SK-N-MC (cell line): ENCODE data around the gene ZNF19.

Source experiments
- DNase-seq: peaks from one replicate; pipeline ENCODE4 v3.0.0-alpha.2; 2011; ENCODE audit warnings: low read depth, low spot score
- H3K27ac ChIP-seq: fragments of 200-600 bp; sonication (generic); 2 replicates; pipeline ENCODE4 v1.5.1; 2016; ENCODE audit warnings: mixed run types
- H3K36me3 ChIP-seq: fragments of 200-600 bp; sonication (generic); 2 replicates; pipeline ENCODE4 v1.6.1; 2017; ENCODE audit warnings: antibody characterized with exemption, low read length, mixed read lengths; ENCODE audit not compliant: insufficient read depth
- H3K4me3 ChIP-seq: fragments of 200-600 bp; sonication (generic); 2 replicates; pipeline ENCODE4 v1.5.1; 2016
- H3K9ac ChIP-seq: fragments of 200-600 bp; sonication (generic); 2 replicates; pipeline ENCODE4 v1.8.0; 2017; ENCODE audit warnings: mixed run types, mixed read lengths; ENCODE audit not compliant: insufficient read length
- H3K9me3 ChIP-seq: fragments of 200-600 bp; sonication (generic); 2 replicates; pipeline ENCODE4 v1.6.1; 2017; ENCODE audit warnings: low read depth, mild to moderate bottlenecking, antibody characterized with exemption, low read length, moderate library complexity, mixed read lengths
- EZH2 ChIP-seq: fragments of 200-600 bp; sonication (generic); IDR thresholded peaks from one replicate; pipeline ENCODE4 v1.6.1; 2017; ENCODE audit warnings: antibody characterized with exemption
- FOXP2 ChIP-seq: optimal IDR thresholded peaks from 2 replicates; pipeline ENCODE3; 2011; ENCODE audit warnings: mild to moderate bottlenecking, moderate library complexity; ENCODE audit not compliant: insufficient read depth; ENCODE audit errors: extremely low read length, control extremely low read depth
- POLR2AphosphoS5 ChIP-seq: IDR thresholded peaks from 2 replicates; pipeline ENCODE4 v1.6.1; 2012; ENCODE audit warnings: mild to moderate bottlenecking, low read depth, low read length, borderline replicate concordance

ZNF19 gene

DNA sequence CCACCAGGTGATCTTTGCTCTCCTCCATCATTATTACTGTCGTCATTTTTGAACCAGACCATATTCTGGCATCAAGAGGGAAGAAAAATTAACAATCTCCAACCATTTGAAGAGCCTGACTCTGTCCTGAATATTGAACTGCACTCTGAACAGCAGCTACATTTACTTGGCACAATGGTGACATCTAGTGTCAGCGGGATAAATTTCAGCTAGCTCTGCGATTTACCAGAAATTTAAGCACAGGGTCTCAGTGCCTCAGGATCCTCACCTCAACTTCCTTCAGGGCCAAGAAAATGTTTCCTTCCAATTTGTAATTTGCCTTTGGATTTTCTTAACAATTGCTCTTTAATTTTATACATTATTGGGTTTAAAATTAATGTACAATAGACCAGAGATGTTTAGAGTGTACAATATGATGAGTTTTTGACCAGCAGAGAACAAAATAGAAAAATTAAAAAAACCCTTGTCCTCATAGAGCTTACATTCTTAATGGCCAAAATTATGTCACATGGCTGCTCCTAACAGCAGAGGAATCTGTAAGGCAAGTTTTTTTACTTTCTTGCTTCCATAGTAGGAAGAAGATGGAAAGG is 10.7 kb upstream of the ZNF19 start:
- peak; percentile 1 for DNase-seq
- Histone ChIP-seq H3K36me3 (no peaks in the 10 kb centered on the region), H3K27ac (no peak overlapping the region), H3K4me3 (no peak overlapping the region), H3K9me3 (no peaks in the 10 kb centered on the region), H3K9ac (no peak overlapping the region)
- no peak for TF ChIP-seq FOXP2
- TF ChIP-seq EZH2, result no peak
- no peak for TF ChIP-seq POLR2AphosphoS5

DNA sequence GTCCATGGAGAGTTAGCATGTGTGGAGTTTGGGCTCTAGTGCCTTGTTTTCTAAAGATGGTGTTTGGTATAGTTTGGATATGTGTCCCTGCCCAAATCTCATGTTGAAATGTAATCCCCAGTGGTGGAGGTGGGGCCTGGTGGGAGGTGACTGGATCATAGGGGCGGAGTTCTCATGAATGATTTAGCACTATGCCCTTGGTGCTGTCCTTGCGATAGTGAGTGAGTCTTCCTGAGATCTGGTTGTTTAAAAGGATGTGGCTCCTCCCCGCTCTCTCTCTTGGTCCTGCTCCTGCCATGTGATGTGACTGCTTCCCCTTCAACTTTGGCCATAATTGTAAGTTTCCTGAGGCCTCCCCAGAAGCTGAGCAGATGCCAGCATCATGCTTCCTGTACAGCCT is 8.9 kb upstream of the ZNF19 start:
- TF ChIP-seq EZH2 (no peak), POLR2AphosphoS5 (no peak), FOXP2 (no peak)
- DNase-seq, result no peak
- H3K9ac ChIP-seq, result no peak overlapping the region

GRCh38 chr16:71493213-71493612 is 4.1 kb upstream of the ZNF19 start:
- H3K36me3 ChIP-seq, result no peaks in the 10 kb centered on the region
- no peaks in the 10 kb centered on the region for H3K9me3 ChIP-seq
- no peak overlapping the region for H3K4me3 ChIP-seq
- no peak overlapping the region for H3K27ac ChIP-seq
- DNase-seq, result no peak
- TF ChIP-seq FOXP2 (no peak), EZH2 (no peak), POLR2AphosphoS5 (no peak)
- no peak overlapping the region for H3K9ac ChIP-seq

More for the DNA sequence above, 8.9 kb upstream of the ZNF19 start:
- no peaks in the 10 kb centered on the region for H3K36me3 ChIP-seq
- no peaks in the 10 kb centered on the region for H3K9me3 ChIP-seq
- no peak overlapping the region for H3K27ac ChIP-seq
- H3K4me3 ChIP-seq, result no peak overlapping the region

- no peaks in the 10 kb centered on the region for H3K9me3 ChIP-seq
- TF ChIP-seq POLR2AphosphoS5, result no peak
- no peak for TF ChIP-seq FOXP2
- TF ChIP-seq EZH2, result no peak
- DNase-seq, result no peak
Observed at GRCh38 chr16:71492786-71493185, 3.7 kb upstream of the ZNF19 start.

GRCh38 chr16:71491054-71491453 is 1.9 kb upstream of the ZNF19 start:
- DNase-seq, result no peak
- Histone ChIP-seq H3K9ac (no peak overlapping the region), H3K36me3 (no peaks in the 10 kb centered on the region), H3K27ac (no peak overlapping the region), H3K9me3 (no peaks in the 10 kb centered on the region), H3K4me3 (no peak overlapping the region)
- no peak for TF ChIP-seq FOXP2
- no peak for TF ChIP-seq POLR2AphosphoS5
- no peak for TF ChIP-seq EZH2

More at GRCh38 chr16:71492786-71493185, 3.7 kb upstream of the ZNF19 start:
- H3K4me3 ChIP-seq, result no peak overlapping the region
- H3K36me3 ChIP-seq, result no peaks in the 10 kb centered on the region
- H3K9ac ChIP-seq, result no peak overlapping the region
- no peak overlapping the region for H3K27ac ChIP-seq

DNA sequence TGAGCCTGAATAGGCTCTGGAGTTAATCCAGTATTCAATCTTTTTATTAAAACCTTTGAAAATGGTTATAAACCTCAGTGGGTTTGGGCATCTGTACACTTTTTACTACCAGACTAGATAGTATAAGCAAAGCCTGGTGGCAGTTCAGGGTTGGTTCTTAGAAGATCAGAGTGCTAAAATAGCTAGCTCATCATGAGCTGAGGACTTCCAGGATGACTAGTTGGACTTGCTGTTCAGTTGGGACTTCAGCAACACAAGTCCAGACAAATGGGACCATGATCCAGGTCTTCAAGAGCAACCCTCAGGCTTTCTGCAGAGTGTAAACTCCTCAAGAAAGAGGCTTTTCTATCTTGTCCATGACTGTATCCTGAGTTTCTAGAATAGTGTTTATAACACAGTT is 1.2 kb upstream of the ZNF19 start:
- H3K36me3 ChIP-seq, result no peaks in the 10 kb centered on the region
- H3K4me3 ChIP-seq, result no peak overlapping the region
- no peak overlapping the region for H3K27ac ChIP-seq
- no peak overlapping the region for H3K9ac ChIP-seq
- no peak for DNase-seq
- TF ChIP-seq FOXP2, result no peak
- TF ChIP-seq POLR2AphosphoS5, result no peak
- no peak for TF ChIP-seq EZH2
- H3K9me3 ChIP-seq, result no peaks in the 10 kb centered on the region

- peak; percentile 45 for DNase-seq
- Histone ChIP-seq H3K27ac (peak overlapping the region; percentile 81; the same call in 1 of the 2 replicates), H3K4me3 (peak overlapping the region; percentile 87), H3K36me3 (no peaks in the 10 kb centered on the region), H3K9me3 (no peaks in the 10 kb centered on the region), H3K9ac (peak overlapping the region; percentile 76)
- TF ChIP-seq FOXP2 (no peak), EZH2 (no peak), POLR2AphosphoS5 (peak; percentile 75; the same call in 1 of the 2 replicates)
Observed at GRCh38 chr16:71484006-71484893, 4.9 kb downstream of the ZNF19 start.

GRCh38 chr16:71482569-71482968 is 6.6 kb downstream of the ZNF19 start:
- no peaks in the 10 kb centered on the region for H3K36me3 ChIP-seq
- H3K27ac ChIP-seq, result no peak overlapping the region
- H3K9ac ChIP-seq, result no peak overlapping the region
- no peak for DNase-seq
- no peak for TF ChIP-seq POLR2AphosphoS5
- TF ChIP-seq EZH2, result no peak
- TF ChIP-seq FOXP2, result no peak
- no peaks in the 10 kb centered on the region for H3K9me3 ChIP-seq
- no peak overlapping the region for H3K4me3 ChIP-seq
